ENCODE measurements around the gene ARHGAP9.

The ARHGAP9 gene

DNA sequence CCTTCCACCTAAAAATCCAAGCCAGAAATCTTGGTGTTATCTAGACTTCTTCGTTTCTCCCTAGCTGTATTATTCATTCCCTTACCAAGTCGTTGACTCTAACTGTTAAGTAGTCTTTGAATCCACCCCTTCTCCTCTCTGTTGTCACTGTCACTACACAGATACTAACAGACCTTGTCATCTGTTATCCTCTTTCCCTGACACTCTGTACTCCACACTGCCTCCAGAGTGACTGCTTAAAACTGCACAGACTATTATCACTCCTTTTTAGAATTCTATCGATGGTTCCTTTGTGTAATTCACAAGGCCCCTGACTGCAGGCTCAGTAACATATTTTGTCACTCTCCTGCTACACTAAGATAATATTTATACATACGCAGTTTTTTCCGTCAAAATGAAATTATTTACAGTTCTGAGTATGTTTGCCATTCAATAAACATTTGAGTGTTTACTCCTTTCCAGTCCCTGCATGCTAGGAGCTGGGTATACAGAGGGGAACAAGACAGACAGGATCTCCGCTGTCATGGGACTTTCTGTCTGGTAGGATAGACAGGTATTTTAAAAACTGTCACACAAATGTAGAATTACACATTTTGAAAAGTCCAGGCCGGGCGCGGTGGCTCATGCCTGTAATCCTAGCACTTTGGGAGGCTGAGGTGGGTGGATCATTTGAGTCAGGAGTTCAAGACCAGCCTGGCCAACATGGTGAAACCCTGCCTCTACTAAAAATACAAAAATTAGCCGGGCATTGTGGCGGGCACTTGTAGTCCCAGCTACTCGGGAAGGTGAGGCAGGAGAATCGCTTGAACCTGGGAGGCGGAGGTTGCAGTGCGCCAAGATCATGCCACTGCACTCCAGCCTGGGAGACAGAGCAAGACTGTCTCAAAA lies 12.0 kb upstream of the ARHGAP9 start:
- peak; percentile 29 for DNase-seq

DNA sequence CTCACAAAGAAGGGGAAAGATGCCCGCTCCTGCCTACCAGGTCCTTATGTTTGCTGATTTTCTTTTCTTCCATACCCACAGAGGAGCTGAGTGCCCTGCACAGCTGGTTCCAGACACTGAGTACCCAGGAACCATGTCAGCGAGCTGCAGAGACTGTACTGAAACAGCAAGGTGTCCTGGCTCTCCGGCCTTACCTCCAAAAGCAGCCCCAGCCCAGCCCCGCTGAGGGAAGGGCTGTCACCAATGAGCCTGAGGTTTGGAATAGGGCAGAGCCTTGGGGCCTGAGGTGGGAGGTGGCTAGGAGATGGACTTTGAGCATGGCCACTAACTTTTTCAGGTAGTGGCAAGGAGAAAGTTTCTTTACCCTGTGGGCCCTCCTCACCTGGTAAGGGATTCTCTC lies 10.5 kb upstream of the ARHGAP9 start:
- DNase-seq, result no peak

DNA sequence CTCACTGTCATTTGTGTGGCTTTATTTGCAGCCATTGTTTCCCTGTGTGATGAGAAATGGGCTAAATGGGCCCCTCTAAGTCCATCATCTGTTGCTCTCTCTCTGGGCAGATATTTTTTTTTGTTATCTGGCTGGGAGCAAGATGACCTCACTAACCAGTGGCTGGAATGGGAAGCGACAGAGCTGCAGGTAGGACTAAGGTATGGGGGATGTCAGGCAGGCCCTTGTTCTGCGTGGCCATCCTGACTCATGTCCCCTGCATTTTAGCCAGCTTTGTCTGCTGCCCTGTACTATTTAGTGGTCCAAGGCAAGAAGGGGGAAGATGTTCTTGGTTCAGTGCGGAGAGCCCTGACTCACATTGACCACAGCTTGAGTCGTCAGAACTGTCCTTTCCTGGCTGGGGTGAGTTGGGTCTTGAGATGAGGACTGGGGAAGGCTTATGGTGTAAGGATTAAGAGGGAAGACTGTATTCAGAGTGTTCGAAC lies 9.5 kb upstream of the ARHGAP9 start:
- no peak for DNase-seq

DNA sequence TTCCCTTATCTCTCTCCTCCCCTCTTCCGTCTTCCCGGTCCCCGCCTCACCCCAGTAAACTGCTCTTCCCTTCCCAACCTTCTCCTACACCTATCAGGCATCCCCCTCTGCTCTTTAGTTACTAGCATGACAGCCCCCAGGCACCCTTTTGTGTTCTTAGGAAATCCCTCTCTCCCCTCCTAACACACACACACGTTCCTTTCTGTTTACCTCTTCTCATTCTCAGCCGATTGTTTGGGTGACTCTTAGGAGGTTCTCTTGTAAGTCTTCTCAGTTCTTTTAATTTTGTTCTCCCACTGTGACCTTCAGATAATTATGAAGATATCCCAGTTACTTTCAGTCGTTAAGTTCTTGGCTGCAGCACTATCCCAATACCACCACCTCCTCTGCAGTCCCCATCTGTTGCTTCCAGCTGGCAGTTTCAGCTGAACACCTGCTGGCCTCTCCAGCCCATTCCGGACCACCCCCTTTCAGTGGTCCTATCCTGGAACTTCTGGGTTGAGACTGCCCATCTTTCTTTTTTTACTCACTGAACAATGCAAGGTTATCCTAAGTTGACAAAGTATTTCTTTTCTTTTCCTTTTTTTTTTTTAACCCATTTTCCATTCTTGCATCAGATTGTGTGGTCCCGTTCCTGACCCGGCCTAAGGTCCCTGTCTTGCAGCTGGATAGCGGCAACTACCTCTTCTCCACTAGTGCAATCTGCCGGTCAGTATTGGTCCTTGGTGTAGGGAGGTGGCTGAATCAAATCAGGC lies 8.9 kb upstream of the ARHGAP9 start:
- no peak for DNase-seq

DNA sequence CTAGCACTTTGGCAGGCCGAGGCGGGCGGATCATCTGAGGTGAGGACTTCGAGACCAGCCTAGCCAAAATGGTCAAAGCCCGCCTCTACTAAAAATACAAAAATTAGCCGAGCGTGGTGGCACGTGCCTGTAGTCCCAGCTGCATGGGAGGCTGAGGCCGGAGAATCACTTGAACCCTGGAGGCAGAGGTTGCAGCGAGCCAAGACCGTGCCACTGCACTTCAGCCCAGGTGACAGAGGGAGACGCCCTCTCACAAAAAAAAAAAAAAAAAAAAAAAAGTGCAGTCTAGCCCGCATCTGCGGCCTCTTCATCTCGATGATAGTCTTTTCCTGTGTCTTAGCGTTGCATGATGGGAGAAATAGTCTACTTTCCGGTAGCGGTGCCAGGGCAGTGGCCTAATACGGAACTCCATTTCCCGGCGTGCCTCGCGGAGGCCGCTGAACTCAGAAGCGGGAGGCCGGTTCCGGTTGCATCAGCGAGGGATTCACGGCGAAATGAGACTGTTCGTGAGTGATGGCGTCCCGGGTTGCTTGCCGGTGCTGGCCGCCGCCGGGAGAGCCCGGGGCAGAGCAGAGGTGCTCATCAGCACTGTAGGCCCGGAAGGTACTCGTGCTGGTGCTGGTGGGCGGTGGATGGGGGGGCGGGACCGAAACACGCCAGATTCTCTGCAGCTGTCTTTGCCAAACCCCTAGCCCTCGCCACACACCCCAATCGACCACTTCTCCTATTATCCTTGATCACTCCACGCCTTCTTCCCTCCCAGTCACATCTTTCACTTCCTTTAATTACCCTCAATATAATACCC lies 8.1 kb upstream of the ARHGAP9 start, which contains the start of gene MARS1:
MARS1 (plus strand) TSS at position 472 of the 805 bp plus-strand sequence; CDS start at position 495, 23 bp downstream.
- DNase-seq, result peak; percentile 98

DNA sequence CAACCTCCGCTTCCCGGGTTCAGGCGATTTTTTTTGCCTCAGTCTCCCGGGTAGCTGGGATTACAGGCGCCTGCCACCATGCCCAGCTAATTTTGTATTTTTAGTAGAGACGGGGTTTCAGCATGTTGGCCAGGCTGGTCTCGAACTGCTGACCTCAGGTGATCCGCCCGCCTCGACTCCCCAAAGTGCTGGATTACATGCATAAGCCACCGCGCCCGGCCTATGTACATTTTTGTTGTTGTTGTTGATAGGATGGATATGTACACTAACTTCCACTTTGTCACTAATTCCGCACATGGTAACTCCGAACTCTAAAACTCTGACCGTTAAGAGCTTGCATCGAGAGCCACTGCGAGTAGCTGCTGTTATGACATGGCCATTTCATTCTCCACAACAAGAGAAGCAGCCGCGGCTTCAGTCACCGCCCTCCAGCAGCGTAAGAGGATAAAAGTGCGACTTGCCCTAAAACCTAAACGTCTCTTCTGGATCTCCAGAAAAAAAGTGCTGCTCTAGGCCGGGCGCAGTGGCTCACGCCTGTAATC lies 7.5 kb upstream of the ARHGAP9 start:
- no peak for DNase-seq

DNA sequence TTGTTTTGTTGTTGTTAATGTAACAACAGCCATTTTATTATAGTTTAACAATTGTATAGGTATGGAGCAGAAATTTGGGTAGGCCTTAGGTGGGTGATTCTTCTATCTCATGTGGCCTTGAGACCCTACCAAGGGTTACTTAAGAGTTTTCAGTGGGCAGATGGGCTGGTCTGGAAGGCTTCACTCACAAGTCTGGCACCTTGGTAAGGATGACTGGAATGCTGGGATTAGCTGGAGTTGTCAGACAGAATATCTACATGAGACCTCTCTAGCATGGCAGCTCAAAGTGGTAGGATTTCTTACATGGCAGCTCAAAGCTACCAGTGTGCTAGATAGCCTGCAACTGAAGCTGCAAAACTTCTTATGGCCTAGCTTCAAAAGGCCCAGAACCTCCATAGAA lies 6.0 kb upstream of the ARHGAP9 start:
- no peak for DNase-seq

DNA sequence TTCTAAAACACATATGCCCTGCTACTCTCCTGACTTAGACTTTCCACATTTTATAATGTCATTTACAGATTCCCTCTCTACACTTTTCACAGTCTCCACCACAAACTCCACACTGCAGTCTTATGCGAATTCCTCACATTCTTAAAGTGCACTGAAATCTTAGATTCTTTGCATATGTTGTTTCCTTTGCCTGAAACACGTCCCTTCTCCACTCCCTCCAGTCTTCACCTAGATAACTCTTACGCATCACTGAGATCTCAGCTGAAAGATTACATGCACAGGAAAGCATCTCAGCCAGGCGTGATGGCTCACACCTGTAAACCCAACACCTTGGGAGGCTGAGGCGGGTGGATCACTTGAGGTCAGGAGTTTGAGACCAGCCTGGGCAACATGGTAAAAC lies 3.8 kb upstream of the ARHGAP9 start:
- DNase-seq, result peak; percentile 79

DNA sequence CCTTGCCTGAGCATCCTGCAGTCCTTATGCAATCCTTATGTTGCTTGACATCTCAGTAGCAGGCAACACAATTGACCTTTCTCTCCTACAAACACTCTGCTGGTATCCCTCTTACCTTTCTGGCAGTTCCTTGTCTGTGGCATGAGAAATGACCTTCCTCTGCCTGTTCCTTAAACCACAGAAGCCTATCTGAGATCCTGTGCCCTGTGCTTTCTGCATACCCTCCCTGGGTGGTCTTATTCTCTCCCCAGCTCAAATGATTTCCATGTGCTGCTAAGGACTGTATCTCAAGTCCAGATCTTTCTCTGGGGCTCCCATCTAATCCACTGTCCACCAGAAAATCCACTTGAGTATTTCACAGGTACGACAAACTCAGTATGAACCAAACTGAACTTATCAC lies 2.0 kb upstream of the ARHGAP9 start:
- no peak for DNase-seq

DNA sequence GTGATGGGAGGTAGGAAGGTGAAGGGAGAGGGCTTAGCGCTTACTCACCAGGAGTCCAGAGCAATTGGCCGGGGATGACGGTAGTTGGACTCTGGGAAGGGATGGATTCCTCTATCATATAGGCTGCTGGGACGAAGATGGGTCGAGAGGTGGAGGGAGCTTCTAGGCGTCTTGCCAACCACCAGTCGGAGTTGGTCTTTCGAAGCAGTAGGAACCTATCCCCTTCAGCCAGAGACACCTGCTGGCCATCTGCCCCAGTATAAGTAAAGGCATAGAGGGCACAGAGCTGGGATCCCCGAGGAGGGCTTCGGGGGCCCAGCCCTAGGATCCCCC lies 657 bp downstream of the ARHGAP9 start:
- no peak for DNase-seq

DNA sequence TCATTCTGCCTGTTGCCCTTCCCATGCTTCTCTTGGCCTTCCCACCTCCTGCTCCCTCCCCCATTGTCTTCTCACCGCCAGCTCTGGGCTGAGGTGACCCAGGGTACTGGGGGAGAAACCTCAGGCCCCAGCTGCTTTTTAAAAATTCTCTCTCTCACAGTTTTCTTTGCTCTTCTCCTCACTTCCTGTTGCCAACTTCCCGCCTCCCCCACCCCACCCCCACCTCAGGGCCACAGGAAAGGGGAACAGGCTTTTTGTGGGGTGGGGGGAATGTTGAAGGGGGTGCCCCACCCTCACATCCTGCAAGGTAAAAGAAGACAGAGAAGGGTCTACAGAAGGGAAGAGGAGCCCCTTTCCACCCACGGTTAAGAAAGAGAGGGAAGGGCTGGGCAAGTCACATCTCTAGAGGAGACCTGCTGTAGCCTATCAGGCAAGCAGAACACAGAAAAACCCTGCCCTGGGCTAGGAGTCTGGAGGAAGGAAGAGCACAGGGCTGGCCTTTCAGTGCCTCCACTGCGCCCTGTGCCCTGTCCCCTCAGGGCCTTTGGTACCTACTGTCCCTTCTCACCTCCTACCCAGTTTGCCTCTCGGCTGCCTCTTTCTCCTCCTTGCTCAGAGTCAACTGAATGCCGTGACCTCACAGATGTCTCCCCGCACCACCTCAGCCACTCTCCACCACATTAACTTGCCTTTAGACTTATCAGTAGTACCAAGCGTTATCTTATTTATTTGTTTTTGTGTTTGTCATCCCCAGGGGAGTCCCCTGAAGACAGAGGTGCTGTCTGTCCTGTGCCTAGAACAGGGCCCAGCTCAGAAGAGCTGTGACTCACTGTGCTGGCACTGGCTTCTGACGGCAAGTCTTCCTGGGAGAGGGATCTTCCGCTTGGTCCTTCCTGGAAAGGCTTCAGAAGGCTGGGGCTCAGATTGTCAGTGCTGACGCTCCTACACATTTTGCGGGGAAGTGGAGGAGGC lies 1.7 kb downstream of the ARHGAP9 start:
- DNase-seq, result no peak

DNA sequence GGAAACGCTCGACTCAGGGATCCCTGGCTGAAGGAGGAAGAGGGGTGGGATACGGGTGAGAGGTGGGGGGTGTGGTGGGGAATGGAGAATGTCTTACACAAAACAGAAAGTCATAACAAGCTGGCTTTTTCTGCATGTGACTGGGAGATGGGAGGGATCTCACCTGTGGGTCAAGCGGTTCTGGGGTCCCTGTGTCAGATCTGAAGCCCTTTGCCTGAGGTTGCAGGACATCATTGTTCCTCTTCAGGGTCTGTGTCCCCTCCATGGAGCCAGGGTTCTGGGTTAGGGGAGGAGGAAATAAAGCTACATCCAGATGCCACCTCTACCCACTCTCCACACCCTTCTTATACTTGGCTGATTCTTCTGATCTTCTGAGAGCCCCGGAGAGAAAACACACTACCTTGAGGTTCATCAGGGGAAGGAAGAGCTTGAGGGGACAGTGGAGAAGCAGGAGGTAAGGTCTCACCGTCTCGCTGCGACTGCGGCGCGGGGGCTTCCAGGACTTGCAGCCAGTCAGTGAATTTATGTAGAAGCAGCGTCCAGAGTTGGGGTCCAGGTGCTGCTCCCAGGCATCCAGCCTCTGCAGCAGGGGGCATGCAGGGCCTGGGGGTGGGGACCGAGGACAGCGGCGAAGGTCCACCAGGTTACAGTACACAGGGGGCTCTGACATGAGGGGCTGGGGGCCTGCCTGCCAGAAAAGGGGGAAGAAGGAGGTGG lies 2.5 kb downstream of the ARHGAP9 start:
- no peak for DNase-seq

DNA sequence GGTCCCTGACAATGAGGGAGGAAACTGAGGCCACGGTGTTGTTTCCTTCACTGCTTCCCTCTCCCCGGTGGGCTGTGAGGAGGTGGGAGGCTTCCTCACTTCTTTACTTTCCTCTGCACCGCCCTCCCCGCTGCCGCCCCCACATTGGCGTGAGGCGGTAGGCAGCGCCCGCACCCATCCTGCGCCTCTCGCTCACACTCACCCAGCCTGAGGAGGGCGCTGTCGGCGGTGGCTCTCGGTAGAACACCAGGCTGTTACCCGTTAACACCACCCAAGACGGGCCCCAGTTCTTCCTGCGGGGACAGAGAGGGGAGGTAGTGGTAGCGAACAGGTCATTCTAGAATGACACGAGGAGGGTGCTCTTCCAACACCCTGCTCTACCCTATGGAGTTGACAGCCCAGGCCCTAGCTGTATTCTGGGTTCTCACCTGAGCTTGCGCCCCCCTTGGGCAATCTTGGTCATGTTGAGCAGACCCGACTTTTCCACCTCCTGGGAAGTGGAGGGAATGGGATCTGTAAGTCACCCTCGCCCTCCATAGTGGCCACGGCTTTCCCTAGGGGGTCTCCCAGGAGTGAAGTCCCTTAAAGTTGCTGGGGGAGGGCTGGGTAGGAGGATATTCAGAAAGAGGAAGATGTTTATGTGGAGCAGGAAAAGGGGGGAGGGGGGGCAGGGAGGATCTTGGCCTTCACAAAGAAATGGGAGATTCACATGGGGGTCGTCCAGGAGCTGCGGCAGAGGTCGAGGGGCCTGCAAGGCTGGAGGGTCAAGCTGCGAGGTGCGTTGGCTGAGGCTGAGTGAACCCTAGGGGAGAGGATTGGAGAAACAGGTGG lies 3.3 kb downstream of the ARHGAP9 start:
- no peak for DNase-seq

DNA sequence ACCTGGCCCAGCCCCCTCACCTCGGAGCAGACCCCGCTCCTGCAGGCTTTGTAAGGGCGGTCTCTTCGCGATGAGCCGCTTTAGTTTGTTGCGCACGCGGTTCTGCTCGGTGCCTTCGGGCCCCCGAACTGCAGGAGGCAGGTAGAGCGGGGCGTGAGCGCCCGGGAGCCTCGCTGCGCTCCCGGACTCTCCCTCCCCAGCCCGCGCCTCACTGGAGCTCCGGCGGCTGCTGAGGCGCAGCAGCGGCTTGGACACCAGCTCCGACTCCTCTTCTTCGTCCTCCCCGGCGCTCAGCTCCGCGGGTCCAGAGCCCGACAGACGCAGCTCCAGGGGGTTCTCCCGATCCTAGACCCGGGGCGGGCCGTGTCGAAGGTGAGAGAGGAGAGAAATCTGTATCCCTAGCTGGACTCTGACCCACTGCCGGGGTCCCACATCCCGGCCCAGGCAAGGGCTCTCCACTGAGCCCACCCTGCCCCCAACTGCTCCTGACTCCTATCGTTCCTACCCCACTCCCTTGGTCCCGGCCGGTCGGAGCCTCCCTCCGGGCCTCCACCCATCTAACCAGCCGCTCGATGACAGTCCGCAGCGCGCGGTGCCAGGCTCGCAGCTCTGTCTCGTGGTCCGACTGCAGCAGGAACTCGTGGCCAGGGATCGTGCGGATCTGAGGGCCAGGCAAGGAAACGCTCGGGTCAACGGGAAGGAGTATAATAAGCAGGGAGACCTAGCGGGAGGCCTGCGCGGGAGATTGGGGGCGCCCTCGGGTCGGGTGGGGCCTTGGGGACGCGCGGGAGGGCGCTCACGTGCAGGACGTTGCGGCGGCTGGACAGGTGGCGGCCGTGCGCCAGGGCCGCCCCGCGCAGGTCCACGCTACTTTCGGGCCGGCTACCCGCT lies 4.2 kb downstream of the ARHGAP9 start:
- DNase-seq, result no peak

DNA sequence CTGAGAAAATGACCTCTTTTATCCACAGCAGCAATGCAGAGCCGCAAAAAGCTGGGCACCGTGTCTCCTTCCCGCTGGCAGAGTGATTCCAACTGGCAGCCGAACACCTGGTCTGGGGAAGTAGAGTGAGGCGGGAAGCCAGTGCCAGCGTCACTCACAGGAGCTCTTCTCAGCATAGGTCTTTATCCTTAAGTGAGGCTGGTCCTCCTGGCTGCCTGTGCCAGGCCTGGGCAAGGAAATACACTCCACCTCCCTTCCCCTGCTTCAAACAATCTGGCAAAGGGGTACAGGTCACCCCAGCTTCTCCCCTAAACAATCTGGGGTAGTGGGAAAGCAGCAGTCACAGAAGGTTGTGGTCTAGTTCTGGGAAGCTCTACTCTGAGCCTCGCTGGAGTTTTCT lies 4.8 kb downstream of the ARHGAP9 start:
- DNase-seq, result no peak

DNA sequence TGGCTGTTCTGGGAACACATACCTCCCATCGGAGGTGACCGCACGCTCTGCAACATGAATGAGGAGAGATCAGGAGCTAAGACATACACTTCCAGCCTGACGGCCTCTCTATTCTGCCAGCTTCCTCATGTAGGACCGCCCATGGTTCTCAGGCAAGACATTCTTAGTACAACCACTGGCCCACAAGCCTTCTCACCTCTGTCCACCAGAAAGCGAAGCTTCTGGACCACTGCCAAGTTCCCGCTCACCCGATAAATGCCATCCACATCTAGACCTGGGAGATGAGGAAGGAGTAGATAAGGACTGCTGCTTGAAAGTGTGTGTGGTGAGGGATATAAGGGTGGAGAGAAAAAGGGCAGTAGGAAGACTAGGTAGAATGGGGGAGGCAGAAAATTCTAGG lies 5.2 kb downstream of the ARHGAP9 start:
- no peak for DNase-seq

DNA sequence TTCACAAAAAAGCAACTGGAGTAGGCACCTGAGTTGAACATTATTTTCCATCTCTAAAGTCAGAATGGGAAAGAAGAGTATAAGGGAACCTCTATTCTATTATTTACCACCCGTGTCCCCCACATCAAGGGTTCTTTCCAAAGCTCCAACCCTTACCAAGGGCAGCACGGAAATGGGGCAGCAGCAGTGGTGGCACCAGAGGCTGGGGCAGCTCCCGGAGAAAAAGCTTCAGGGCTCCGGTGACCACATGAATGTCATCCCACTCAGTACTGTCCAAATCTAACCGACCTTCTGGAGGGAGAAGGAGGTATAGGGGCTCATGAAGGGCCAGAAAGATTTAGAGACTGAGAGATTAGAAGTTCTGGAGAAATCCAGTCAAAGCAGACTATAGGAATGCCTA lies 5.8 kb downstream of the ARHGAP9 start:
- no peak for DNase-seq

DNA sequence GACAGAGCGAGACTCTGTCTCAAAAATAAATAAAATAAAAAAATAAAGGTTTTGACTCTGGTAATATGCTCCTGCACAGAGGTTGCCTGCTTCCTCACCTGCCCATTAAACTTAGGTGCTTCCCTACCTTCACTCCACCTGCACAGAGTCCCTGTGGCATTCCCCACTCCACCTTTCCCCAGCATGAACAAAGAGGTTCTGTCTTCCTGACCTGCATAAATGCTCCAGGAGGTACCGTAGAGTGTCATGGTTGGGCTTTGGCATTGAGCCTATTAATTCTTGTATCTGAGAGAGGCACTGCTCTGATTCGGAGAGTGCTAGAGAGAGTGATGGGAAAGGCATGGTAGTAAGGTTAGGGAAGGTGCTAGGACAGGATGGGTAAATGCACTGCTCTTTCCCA lies 6.3 kb downstream of the ARHGAP9 start:
- no peak for DNase-seq

DNA sequence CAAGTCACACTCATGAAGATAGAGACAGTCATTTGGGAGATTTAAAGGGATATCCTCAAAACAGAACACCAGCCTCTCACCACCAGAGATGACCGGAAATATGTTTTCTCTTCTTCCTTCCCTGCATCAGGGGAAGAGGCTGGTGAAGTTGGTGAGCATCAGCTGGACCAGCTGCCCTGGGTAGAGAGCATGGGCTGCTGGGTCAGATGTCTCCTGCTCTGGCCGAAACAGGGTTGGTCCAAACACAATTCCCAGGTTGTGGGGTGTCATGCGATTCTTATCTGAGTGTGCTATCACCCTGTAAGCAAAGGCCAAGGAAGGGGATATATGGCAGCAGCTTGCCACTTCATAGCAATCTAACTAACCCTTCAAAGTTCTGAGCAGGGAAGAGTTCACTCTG lies 7.3 kb downstream of the ARHGAP9 start:
- no peak for DNase-seq
